GM18868 (cell line): ENCODE measurements around the gene AGPAT3.

Source experiments
- ATAC-seq: cut with Tn5 transposase; IDR thresholded peaks from one replicate; pipeline ENCODE4 v1.9.1; 2021; ENCODE audit warnings: mild to moderate bottlenecking, moderate library complexity; ENCODE audit not compliant: unreplicated experiment

The AGPAT3 gene

DNA sequence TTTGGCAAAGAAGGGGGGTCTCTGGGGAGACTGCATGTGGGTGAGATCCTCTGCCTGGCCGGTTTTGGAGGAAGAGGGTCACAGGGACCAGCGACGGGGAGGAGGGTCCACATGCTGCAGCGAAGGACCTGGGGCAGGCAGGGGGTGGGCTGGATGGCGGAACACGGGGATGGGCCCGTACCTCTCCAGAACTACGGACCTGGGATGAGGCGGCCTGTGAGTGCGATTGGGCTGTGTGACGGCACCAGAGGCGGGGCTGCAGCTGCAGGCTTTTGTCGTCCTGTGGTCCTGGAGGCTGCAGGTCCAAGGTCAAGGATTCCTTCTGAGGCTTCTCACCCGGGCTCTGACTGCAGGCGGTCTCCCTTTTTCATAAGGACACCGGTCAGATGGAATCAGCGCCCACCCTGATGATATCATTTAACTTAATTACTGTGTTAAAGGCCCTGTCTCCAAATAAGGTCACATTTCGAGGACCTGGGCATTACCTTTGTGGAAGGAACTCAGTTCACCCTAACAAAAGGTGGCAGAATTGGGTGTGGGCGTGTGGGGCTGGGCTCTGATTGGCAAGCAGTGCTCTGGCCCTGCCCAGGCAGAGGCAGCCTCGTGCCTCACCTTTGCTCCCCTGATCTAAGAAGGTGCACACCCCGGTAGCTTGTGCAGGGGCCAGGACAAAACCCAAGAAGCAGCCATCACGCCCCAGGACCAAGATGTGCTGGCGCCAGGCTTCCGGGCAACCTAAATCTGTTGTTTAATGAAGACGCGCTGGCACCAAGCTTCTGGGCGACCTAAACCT lies 87.1 kb downstream of the AGPAT3 start:
- ATAC-seq = no peak

DNA sequence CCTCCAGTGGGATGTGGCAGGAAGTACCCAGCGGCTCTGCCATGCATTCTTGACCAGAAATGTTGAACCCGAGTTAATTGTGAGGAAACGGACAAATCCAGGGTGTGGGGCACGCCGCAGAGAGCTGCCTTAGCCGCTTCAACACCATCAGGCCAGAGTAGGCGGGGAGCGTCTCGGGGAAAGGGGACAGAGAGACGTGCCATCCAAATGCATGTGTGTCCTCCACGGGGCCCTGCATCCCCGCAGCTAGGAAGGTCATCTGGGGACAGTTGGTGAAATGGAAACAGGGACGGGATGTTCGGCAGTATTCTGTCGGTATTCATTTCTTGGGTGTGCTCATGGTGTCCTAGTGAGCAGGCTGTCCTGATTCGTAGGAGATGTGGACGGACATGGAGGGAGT lies 88.0 kb downstream of the AGPAT3 start:
- ATAC-seq = no peak

DNA sequence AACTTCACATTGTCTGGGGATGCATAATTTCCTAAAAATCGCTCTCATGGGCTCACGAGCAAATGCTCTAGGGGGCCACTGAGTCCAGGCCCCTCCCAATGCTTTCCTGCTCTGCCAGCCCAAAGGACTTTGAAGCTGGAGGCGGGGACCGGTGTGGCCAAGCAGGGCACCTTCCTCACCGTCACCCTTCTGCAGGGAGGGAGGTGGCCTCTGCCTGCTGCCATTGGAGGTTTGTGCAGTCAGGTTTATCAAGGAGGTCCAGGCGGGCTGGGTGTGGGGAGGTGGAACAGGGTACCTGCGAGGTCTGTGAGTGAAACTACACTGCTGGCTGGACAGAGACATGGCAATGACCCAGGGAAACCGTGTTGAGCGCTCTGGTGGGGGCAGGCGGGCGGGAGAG lies 89.0 kb downstream of the AGPAT3 start:
- ATAC-seq = no peak

DNA sequence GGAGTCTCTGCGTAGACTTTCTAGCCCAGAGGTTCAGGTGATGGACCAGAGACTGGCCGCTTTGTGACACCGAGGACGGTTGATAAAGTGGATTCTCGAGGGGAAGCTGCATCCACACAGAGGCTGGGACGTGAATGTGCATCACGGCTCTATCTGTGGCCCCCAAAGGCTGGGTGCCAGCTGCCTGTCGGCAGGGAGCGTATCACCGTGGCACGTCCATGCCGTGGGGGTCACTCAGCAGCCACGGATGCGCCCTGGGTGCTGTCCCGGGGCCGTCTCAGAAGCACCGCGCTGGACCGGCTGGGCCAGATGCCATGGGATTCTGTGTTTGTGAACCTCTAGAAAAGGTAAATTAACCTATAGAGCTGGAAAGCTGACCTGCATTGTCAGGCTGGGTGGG lies 89.9 kb downstream of the AGPAT3 start:
- no peak for ATAC-seq

DNA sequence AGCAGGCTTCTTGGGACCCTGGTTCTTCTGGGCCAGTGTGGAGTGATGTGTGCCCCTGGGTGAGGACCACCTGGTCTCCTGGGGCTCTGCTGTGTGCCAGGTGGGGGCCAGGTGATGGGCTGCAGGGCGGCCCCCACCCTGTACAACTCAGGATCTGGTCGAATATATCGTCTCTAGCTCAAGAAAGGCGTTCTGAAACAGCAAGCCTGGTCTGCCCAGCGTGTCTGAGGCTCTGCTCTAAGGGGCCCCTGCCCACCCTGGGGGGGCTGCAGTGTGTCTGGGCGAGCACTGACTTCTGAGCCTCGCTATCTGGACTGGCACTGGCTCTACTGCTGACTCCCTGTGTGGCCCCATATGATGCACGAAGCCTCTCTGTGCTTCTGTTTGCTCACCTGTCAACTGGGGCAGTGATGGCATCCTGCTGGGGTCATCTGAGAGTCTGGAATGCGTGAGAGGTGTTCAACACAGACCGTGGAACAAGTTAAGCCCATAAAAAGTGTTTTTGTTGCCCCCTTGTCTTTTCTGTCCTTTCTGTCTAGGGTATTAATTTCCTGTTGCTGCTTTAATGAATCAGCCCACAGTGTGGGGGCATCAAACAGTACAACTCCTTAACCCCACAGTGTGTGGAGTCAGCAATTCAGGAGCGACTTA lies 91.1 kb downstream of the AGPAT3 start:
- ATAC-seq = no peak

DNA sequence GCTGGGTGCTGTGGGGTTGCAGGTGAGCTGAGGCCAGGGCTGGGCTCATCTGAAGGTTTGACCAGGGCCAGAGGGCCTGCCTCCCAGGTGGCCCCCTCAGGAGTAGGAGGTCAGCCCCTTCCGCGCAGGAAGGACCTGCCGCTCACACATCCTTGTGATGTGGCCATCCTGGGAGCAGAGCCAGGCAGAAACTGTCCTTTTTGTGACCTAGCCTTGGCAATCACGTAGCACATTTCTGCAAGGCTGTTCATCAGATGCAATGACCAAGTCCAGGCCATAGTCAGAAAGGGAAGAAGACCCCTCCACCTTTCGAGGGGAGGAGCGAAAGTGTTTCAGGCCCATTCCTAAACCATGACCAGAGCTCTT lies 91.6 kb downstream of the AGPAT3 start:
- ATAC-seq = no peak

DNA sequence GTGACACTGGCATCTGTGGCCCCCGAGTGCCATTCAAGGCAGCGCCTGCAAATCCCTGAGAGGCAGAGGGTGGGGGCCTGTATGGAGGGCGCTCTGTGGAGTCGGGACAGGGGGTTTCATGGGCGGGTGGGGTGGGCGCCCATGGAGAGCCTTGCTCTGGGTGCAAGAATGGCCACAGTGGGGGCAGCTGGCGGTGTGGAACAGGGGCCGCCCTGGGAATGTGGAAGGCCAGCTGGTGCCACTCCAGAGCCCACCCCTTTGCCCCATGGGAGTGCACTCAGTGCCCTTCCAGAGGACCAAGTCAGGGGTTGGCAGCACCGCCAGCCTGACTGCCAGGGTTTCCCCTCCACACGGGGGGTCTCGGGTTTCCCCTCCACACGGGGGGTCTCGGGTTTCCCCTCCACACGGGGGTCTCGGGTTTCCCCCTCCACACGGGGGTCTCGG lies 92.1 kb downstream of the AGPAT3 start:
- ATAC-seq = no peak

DNA sequence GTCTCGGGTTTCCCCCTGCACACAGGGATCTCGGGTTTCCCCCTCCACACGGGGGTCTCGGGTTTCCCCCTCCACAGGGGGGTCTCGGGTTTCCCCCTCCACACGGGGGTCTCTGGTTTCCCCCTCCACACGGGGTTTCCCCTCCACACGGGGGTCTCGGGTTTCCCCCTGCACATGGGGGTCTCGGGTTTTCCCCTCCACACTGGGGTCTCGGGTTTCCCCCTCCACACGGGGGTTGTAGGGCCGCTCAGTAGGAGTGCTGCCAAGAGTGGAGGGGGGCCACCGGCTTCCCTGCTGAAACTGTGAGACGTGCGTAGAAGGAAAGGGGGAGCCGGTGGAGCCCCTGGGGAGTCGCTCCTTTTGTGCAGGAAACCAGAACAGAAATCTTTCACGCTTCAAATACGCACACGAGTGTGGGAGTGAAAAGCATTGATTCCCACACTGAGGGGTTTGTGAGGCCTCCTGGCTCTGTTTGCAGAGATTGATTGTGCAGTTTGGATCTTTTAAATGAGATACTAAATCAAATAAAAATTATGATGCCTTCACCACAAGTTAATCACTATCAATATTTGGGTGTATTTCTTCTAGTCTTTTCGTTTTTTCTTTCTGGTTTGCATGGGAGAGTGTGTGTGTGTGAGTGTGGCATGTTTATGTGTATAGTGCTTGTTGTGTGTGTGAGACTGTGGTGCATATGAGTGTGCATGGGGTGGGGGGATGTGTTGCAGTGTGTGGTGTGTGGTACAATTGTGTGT lies 92.8 kb downstream of the AGPAT3 start:
- no peak for ATAC-seq

DNA sequence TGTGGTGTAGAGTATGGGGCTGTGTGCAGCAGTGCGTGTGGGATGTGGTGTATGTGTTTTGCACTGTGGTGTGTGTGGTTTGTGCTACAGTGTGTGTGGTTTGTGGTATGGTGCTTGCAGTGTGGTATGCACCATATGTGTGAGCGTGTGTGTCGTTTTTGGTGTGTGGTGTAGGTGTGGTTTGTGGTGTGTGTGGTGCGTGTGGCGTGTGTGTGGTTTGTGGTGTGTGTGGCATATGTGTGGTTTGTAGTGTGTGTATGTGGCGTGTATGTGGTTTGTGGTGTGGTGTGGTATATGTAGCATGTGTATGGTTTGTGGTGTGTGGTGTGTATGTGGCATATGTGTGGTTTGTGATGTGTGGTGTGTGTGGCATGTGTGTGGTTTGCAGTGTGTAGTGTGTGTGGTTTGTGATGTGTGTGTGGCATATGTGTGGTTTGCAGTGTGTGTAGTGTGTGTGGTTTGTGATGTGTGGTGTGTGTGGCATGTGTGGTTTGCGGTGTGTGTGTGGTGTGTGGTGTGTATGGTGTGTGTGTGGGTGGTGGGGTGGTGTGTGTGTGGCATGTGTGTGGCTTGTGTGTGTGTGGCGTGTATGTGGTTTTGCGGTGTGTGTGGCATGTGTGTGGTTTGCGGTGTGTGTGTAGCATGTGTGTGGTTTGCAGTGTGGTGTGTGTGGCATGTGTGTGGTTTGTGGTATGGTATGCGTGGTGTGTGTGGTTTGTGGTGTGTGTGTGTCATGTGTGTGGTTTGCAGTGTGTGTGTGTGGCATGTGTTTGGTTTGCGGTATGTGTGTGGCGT lies 93.5 kb downstream of the AGPAT3 start:
- no peak for ATAC-seq

DNA sequence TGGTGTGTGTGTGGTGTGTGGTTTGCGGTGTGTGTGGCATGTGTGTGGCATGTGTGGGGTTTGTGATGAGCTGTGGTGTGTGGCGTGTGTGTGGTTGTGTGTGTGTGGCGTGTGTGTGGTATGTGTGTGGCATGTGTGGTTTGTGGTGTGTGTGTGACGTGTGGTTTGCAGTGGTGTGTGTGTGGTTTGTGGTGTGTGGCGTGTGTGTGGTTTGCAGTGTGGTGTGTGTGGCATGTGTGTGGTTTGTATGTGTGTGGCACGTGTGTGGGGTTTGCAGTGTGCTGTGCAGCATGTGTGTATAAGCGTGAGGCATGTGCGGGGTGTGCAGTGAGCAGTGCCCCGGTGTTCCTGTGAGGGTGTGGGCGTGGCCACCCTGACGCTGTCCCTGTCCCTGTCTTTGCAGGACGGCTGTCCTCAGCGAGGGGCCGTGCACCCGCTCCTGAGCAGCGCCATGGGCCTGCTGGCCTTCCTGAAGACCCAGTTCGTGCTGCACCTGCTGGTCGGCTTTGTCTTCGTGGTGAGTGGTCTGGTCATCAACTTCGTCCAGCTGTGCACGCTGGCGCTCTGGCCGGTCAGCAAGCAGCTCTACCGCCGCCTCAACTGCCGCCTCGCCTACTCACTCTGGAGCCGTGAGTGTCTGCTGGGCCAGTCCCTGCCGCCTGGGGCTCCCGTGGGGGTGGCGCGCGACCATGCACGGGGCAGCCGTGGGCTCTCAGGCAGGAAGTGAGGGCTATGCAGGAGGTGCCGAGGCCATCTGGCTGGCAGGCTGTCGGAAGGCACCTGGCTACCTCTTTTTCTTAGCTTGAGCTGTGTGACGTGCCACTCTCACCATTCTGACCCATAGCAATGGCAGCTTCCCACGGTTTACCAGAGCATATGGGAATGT lies 94.5 kb downstream of the AGPAT3 start:
- no peak for ATAC-seq

DNA sequence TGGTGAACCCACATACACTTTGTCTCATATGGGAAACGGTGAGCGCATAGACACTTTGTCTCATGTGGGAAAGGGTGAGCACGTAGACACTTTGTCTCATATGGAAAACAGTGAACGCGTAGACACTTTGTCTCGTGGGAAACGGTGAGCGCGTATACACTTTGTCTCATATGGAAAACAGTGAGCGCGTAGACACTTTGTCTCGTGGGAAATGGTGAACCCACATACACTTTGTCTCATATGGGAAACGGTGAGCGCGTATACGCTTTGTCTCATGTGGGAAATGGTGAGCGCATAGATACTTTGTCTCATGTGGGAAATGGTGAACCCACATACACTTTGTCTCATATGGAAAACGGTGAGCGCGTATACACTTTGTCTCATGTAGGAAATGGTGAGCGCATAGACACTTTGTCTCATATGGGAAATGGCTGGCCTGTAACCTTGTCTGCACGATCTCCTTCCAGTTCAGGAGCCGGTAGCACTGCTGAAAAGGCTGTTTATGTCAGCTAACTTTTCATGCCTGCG lies 96.4 kb downstream of the AGPAT3 start:
- ATAC-seq = no peak

DNA sequence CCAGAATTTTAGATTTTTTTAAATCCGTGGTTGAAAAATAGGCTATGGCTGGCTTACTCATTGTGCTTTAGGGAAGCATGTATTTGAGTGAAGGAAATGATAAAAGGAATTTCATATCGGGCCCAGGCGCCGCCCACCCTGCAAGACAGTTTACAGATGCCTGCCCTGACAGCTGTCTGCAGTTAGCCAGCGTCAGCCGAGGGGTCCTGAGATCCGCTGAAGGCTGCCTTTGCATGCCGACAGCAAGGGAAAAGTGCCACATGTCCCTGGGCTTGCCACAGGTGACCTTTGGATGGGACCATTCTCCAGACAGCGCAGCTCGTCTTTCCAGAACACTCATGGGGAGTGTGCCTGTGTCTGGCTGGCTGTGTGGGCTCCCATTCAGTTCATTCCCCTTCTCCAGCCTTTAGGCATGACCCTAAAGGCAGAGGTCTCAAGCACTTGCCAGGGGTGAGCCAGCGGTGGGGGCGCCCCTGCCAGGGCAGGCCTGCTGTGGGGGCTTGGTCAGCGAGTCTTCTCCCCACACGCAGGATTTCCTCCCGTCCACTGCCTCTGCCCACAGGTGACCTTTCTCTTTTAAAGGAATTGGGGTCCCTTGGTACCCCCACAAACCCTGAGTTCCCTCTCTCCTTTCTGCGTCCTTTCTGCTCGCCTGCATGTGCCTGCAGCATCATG lies 101.0 kb downstream of the AGPAT3 start:
- no peak for ATAC-seq

DNA sequence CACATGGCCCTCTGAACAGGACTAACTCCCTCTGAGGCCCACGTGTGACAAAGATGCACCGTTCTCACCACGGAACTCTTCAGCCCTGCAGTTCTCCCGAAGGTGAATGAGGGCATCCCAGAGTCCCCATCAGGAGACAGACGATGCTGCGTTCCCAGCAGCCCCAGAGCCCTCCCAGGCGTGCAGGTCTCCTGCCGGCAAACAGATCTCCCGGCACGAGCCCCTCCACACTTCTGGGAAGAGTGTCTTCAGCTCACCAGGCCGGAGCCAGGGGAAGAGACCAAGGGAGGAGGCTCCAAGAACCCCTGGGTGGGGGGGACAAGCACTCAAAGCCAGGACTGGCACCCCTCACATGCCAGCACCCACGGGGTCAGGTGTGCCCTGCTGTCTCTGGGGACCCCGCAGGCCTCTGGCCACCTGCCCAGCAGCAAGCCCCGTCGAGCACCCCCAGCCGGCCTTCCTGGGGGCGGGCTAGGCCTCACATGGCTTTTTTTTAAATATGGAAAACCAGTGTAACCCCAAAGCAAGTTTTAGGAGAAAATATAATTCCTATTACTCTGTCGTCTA lies 102.0 kb downstream of the AGPAT3 start:
- no peak for ATAC-seq

DNA sequence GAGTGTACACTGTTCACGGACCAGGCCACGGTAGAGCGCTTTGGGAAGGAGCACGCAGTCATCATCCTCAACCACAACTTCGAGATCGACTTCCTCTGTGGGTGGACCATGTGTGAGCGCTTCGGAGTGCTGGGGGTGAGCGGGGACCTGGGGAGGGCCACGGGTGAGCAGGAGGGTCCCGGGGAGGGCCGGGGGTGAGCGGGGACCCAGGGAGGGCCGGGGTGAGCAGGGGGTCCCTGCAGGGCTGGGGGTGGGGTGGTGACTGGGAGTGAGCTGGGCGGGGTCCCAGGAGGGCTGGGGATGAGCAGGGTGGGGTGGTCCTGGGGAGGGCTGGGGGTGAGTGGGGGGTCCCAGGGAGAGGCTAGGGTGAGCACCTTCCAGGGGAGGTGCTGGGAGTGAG lies 103.0 kb downstream of the AGPAT3 start:
- no peak for ATAC-seq

DNA sequence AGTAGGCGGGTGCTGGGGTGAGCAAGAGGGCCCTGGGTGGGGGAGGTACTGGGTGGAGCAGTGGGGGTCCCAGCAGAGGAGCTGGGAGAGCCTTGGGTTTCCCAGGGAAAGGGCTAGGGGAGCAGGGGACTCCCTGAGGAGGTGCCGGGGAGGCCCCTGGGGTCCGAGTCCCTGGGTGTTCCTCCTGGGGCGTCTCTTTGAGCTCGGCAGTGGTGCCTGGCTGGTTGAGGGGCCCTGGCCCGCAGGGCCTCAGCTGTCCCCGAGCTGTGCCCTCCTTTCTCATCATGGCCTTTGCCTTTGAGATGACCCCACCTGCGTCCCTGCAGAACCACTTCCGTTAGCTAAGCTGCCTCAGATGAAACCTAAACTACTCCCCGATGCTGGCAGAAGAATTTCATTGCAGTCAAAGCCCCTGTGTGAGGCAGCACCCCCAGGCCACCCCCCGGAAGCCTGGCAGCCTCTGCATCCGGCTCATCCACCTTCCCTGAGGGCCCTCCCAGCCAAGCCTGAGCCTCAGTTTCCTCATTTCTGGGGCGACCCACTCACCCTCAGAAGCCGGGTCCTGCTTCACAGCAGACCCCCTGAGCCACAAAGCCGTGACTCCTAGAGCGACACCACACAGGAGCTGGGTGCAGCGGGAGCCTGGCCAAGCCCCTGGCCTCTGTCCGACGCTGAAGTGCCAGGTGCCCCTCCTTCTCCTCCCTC lies 103.5 kb downstream of the AGPAT3 start:
- no peak for ATAC-seq

DNA sequence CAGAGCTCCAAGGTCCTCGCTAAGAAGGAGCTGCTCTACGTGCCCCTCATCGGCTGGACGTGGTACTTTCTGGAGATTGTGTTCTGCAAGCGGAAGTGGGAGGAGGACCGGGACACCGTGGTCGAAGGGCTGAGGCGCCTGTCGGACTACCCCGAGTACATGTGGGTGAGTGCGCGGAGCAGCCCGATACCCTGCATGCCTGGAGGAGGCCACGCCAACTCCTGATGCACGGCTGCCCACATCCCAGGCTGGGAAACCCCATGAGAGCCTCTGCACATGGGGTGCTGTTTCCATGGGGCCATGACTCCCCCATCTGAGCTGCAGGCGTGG lies 104.1 kb downstream of the AGPAT3 start:
- no peak for ATAC-seq

DNA sequence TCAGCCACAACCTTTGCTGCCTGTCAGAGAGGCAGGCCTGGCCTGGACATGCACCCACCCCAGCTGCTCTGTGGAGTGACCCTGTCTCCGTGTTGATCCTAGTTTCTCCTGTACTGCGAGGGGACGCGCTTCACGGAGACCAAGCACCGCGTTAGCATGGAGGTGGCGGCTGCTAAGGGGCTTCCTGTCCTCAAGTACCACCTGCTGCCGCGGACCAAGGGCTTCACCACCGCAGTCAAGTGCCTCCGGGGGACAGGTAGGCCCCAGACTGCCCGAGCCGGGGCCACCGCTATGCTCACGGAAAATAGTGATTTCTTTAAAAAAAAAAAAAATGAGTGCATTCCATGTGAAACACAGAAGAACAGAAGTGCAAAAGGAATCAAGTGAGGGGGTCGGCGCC lies 105.5 kb downstream of the AGPAT3 start:
- ATAC-seq = no peak

DNA sequence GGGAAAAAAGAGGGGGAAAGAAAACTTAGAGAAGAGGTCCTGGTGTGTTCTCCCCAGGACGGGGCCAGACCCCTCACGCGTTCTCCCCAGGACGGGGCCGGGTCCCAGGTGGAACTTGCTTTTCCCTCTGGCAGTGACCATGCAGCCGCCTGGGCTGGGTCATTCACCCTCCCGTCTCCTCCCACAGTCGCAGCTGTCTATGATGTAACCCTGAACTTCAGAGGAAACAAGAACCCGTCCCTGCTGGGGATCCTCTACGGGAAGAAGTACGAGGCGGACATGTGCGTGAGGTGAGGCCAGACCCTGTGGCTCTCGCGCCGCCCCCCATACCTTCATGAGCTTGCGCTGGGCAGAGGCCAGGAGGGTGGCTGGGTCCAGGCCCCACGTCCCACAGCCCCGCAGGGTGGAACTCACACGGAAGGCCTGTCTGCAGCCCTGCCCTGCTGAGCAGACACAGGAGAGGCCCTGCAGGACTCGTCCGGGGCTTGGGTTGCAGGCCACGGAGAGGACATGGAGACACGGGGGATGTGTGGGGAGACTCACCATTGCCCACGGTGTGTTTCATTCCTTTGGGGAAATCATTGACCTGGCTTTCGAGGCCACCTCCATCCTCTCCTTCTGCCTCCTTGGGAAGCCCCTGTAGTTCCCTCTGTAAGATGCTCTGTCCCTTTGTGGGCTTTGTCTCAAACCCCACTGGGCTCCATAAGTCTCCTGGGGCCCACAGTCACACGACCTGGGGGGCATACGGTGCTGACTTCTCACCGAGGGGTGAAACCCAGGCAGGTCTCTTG lies 106.4 kb downstream of the AGPAT3 start:
- no peak for ATAC-seq
